IPS DF 4.7 (cell line): ENCODE results near the gene CLEC16A.

Experiments used
- DNase-seq: peaks from one replicate; pipeline ENCODE4 v3.0.0-alpha.2; 2013; ENCODE audit warnings: low spot score; ENCODE audit errors: extremely low read depth

Gene CLEC16A

DNA sequence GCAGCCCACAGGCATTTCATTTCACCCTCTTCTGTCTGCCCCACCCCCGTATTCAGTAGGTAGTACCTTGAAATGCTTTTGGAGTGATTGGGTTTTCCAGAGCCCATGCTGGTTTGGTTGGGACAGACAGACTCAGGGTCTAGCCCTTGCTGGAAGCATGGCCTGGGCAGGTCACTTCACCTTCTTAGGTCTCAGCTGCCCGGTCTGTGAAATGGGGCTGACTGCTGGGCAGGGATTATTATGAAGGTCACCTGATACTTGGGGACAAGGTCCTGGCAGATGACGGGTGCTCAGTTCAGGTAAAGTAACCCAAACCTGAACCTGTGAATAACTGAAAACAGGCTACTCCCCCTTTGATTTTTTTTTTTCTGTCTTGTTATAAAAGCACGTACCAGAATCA, 116.0 kb downstream of the CLEC16A start:
- no peak for DNase-seq

DNA sequence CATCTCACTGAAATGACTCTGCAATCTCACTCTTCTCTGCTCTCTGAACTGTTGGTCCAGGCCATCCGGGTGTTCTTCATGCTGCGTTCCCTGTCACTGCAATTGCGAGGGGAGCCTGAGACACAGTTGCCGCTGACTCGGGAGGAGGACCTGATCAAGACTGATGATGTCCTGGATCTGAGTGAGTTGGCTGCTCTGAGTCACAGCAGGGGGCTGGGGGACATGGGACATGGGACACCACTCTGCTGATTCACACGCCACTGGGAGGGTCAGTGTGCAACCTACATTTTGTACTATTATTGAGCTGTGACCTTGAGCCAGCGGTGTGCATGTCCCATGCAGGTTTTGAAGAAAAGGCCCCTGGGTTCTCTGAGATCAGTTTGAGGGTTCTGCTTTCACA, 116.5 kb downstream of the CLEC16A start:
- no peak for DNase-seq

DNA sequence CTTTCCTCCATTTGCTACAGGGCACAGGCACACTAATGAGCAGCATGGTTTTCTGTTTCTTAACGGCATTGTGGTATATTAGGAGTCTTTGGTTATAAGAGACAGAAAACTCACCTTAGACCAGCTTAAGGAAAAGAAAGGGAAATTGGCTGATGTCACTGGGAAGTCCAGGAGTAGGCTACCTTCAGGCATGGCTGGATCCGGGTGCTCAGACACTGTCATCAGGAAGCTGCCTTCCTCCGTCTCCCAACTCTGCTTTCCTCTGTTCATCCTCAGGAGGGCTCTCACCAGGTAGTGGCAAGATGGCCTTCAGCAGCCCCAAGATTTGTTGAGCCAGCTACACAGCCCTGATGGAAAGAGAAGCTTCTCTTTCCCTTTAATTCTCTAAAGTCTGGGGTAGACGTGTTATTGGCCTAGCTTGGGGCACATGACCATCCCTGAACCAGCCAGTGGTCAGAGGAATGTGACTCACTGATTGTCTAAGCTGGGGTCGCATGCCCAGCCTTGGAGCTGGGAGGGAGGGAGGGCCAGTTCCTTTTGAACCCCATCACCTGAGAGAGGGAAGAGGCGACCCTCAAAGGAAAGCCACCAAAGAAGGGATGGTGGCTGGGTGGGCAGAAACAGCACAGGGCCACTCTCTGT, 117.4 kb downstream of the CLEC16A start:
- no peak for DNase-seq

DNA sequence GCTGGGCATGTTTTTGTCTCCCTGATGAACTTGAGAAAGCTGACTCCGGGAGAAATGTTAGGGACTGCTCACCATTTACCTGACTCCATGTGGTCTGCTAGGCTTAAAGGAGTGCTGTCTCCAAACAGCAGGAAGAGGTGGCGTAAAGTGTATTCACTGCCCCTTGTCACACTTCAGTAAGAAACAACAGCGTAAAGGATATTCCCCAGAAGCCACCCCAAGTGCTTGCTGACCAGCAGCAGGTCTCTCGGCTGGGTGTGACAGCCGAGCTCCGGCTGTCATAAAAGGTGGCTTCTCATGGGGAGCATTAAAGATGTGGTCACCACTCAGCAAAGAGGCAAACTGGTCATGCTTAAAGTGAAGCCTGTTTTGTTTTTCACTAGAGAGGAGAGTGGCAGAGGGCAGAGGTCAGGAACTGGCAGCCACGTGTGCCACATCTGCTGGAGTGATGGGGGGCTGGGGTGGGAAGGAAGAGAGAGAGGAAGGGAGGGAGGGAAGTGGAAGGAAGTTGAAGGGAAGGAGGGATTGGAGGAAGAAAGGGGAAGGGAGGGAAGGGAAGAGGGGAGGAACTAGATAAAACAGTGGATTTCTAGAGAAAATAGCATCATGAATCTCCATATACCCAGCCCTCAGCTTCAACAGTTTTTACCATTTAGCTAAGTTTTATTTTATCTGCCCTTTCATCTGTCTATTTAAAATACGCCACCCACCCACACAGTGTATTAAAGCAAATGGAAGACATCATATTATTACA, 119.3 kb downstream of the CLEC16A start:
- DNase-seq, result no peak

DNA sequence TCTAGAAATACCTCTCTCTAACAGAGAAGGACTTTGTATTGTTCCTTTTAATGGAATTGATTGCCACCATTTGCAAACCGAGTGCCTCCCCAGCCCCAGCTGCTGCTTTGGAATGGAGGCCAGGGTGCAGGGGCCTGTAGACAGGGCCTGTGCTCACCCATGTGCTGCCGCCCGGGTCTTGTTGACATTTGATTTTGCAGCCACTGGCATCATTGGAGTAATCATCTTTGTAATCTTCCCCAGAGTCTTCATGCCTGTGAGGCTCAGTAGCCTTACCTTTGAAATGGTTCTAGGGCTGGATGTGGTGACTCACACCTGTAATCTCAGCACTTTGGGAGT, 119.8 kb downstream of the CLEC16A start:
- DNase-seq, result no peak

DNA sequence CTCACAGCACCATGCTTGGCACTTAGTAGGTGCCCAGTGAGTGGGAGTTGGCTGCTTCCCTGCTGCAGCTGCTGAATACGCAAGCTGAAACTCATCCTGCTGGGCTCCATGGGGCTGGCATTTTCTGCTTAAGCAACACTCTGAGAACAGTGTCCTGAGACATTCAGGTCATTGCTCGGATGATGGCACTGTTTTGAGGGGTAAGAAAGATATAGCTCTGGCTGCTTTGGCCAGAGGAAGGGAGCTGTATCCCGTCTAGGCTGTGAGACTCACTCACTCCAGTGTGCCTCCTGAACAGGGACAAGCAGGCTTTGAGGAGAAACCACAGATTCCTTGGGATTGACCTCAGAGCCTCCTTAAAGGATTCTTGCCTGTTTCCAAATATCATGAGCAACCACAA, 120.5 kb downstream of the CLEC16A start:
- DNase-seq, result no peak

DNA sequence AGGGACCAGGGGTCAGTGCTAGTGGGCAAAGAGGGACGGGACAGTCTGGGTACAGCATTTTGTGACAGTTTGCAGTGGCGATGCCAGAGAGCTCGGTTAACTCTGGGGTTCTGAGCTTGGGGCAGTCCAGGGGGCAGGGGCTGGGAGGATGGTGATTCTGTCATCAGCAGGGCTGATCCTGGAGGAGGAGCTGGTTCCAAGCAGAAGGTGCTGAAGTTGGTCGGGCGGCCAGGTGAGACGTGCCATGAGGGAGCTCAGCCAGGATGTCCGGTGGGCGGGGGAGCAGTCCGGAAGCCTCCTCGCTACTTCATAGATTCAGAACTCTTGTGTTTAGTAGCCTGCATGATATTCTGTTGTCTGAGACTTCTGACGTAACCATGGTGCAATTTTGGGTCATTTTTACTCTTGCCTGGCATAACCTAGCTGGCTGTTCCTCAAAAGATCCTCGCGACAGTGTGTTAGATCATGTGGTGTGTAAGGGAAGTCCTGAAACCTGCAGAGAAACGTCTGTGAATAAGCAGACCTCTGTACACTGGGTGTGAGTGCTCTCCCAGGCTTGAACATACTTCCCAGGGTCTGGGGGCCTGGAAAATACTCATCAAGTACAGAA, 122.0 kb downstream of the CLEC16A start:
- no peak for DNase-seq

DNA sequence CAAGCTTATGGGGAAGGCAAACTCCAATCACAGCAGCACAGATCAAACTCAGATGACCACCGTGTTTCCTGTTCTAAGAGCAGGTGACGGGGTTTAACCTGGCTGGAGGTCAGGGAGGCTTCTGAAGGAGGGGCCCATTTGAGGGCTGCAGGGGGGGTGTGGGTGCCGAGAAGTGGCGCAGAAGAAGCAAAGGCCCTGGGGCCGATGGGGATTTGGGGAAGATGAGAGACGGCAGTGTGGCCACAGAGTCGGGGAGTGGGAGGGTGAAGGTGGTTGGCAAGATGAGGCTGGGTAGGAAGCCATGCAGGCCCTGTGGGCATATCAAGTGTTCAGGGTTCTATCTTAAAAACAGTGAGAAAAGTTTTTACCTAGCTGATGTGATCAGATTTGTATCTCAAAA, 122.9 kb downstream of the CLEC16A start:
- DNase-seq, result no peak

DNA sequence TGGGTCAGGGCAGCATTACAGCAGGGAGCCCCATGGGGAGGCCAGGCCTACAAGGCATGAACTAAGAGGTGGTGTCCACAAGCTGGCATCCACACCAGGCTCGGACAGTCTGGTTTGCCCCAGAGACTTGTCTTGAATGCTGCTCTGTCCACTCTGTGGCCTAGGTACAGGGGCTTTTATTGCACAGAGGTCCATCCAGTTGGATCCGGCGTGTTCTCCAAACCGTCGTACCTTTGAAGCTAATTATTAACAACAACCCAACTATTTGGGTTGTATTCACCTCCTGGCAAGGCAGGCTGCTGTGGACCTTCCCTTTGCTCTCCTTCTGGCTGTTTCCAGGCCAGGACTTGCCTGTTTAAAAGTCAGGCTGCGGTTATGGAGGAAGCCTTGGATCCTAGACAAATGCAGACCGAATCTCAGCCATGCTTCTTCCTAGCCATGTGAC, 123.4 kb downstream of the CLEC16A start:
- no peak for DNase-seq

DNA sequence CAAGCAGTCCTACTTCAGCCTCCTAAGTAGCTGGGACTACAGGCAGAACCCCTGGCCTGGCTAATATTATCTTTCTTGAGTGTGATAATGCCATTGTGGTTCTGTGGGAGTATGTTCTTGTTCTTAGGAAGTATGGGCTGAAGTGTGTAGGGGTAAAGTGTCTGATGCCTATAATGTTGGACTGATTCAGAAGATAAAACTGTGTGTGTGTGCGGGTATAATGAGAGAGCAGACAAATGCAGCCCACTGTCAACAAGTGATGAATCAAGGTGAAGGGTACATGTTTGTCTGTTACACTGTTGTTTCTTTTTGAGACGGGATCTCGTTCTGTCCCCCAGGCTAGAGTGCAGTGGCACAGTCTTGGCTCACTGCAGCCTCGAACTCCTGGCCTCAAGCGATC, 127.5 kb downstream of the CLEC16A start:
- DNase-seq, result no peak

DNA sequence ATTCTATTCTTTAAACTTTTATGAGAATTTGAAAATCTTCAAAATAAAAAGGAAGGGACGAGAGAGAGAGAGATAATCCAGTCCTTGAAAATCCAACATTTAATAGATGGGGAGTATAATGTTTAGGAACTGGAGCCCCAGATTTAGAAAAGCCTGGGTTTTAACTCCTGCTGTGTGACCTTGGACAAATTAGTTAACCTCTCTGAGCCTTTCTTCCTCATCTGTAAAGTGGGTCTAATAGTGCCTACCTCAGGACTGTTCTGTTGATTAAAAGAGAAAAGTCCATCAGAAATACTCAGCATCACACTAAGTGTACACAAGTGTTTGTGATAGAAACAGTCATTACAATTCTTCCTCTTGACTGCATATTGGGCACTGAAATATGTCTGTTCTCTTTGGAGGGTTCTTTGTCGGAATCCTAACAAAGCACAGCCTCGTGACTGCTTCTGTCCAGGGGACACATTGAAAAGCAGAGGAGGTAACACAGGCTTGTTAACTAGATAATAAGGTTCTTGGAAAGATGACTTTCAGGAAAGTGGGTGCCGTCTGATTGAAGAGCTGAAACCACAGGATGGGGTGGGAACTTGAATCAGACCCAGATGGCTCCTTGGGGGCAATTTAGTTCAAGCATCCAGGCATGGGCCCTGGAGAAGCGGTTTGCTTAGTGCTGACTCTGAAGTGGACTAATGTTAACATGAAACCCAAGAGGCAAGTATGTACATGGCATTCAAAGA, 128.2 kb downstream of the CLEC16A start:
- no peak for DNase-seq

DNA sequence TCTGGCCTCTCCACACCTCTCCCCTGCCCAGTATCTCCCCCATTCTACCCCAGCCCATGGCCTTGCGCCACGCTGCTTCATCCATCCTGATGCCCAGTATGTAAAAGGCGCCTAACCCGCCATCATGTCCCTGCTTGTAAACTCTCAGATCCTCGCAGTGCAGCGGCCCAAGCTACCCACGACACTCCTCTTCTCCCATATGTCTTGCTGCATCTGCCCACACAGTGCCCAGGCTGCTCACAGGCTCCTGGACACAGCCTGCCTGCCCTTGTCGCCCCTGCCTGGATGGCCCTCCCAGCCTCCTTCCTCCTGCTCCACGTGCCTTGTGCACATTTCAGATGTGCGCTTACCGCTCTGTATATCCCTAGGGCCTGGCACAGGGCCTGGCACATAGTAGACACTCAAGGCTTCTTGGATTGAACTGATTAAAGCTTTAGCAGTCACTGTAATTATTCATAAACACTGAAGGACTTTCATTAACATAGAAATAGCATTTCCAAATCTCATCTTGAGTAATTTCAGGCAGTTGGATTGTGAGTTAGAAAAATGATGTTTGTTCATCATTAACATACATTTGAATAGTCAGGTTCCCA, 129.1 kb downstream of the CLEC16A start:
- DNase-seq, result no peak

DNA sequence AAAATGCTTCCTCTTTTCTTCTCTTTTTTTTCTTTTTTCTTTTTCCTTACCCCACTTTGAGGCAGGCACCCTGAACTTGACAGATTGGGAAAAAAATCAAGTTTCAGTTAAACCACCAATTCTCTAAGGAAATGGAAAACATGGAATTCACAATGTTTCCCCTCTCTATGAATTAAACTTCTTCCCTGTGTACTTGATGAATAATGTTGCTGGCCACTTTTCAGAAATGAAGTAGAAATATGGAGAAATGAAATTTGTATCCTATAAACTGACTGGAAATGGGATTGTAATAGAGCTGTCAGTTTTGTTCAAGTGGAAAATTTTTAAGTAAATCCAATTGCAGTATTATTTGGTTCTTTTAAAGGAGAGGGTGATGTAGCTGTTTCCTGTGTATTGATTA, 129.8 kb downstream of the CLEC16A start:
- DNase-seq, result no peak

DNA sequence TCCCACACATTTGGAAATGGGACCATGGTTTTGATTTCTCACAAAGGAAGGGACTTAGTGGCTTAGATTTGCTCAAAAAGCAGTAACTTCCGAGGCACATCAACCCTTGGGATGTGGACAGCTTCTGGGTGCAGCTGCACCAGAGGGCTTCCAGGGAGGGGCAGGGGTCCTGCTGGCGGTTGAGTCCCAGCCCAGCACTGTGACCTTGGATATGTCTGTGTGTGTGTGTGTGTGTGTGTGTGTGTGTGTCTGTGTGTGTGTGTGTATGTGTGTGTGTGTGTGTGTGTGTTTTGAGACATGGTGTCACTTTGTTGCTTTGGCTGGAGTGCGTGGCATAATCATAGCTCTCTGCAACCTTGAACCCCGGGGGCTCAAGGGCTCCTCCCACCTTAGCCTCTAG, 130.8 kb downstream of the CLEC16A start:
- no peak for DNase-seq

DNA sequence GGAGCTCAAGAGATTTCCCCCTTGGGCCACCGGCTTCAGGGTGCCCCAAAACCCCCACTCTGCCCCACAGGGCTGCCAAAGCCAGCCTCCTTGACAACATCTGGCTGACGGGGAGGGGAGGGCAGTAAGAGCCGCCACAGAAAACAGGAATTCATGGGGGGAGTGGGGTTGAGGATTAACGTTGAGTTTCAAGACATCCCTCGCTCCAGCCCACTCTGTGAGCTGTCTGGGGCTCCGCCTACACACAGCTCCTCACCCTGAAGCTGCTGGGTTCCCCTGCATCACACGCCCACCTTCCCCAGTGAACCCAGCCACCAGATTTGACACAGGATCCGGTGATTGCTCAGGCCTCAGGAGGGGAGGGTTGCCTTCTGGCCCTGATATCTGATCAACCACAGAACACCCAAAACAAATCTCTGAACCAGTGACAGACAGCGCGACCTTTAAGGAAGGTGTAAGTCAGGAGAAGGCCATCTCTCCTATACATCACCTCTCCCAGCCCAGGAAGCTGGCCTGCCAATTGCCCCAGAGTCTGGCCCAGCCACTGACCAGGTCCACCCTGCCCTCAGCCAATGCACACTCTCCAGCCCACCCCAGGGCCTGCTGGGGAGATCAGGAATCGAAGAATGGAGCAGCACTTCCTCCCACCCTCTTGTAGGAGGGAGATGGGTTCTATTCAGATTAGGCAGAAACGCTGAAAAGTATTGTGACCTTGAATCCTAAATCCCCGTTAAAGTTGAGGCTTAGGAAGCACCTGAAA, 132.1 kb downstream of the CLEC16A start:
- DNase-seq, result no peak

DNA sequence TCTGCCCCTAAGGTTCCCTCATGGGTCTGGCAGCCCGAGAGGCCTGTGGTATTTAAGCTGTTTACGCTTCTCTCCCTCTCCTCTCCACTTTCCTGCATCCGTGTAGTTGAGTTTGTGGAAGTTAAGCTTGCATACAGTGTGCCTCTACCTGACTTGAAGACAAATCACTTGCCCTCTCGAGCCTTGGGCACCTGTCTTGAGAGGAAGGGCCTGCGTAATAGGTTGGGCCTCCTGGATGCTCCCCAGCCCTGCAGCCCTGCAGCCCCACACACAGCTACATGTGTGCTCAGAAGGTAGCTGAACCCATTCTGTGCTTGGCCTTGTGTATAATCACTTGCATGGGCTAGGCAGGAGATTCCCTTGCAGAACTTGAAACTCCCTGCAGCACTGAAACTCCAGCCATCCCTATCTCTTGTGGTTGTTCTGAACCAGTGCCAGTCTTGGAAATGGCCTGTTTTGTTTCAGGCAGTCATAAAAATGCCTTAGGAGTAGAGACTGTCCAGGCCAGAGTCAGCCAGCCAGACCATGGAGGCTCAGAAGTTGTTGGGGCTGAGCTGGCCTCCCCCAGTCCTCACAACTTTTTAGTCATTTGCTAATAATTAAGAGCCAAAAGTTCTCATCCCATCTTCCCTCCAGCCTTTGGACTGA, 134.6 kb downstream of the CLEC16A start:
- DNase-seq, result no peak

DNA sequence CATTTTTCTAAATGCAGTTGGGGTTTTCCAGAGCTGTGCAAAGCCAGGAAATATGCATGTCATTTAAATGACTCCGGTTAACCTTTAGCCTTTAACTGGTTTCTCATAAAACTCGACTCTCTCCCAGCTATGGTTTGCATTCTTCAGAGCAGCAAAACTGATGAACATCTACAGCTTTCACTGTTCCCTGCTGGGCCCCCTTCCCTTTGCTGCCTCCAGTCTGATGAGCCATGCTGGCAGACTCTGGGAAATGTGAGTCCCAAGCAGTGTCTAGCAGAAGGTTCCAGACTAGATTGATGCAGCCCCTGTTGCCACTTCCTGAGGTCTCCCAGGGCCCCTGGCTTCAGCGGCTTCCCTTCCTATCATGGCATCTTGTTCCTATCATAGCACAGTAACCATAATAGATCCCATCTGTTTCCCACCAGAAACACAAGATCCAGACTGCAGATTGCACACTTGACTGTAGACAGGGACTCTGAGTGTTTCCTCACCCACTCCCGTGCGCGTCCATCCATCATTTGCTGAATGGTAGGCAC, 135.4 kb downstream of the CLEC16A start:
- no peak for DNase-seq

DNA sequence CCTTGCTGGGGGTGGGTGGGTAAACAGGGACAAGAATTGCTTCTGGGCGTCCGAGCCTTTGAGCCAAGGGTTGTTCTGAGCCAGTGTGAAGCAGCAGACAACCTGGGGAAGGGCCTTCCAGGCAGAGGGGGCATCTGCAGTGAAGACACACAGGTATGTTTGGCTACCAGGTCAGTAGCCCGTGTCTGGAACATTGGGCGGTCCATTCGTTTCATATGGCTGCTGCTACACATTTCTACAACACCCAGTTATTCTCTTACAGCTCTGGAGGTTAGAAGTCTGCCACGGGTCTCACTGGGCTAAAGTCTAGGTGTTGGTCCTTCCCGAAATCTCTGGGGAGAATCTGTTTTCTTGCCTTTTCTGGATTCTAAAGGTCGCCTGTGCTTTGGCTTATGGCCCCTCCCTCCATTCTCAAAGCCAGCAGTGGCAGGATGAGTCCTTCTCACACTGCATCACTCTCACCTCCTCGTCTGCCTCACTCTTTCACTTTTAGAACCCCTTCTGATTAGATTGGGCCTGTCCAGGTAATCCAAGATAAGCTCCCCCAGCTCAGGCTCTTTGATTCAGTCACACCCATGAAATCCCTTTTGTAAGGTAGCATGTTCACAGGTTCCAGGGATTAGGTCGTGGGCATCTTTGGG, 136.1 kb downstream of the CLEC16A start:
- no peak for DNase-seq

DNA sequence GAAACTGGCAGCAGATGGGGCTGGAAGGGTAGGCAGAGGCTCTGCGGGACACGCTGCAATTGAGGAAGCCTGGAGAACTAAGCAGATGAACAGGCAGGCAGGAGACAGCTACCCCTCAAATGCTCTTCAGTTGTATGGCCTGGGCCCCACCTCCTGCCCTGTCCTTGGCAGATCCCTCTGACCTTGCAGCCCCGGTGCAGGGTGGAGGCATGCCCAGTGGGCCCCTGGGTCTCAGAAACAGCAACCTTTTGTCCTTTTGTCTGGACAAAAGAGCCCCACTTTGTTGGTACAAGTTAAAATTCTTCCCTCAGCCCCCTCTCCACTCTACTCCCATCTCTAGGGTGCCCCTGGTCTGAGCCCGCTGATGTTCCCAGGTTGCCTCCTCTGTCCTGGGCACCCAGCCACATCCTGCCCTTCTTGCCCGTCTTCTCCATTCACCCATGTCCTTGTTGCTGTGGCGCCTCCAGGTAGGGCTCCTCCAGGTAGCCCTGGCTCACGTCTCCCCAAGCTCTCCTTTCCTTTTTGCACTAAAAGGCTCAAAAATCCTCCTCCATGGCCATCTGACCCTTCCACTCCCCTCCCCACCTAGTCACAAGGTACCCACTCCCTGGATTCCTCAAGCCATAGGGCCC, 136.8 kb downstream of the CLEC16A start:
- no peak for DNase-seq
